ENCODE measurements around the gene COL6A3. TPM values are rescaled to one million over a fixed set of nuclear protein-coding genes. Genes with fewer than 3 reads are reported as not detected.

COL6A3 gene
- total RNA-seq, 2 experiments from 2014 or later = 0.53 to 1.5 TPM

DNA sequence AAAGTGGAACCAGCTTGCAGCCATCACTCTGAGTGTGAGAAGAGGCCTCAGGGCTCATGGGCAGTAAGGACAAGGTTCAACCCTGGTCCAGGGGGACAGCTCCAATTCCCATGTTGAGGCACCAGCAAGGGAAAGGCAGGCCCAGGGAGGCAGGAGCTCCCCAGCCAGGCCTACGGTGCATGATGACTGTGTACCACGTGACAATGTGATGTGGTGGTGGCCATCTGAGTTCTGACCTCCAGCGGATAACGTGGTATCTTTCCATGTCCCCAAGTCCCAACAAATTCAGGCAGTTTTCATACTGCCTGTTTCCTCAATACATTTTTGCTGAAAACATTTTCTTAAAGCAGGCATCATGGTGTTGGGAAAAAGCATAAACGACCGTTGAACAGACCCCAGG is 36.1 kb upstream of the COL6A3 start:
- CTCF ChIA-PET = interaction anchor here (1.0 kb wide), 1 partner anchor 28 kb away, joined by 3 read pairs; no protein-coding TSS in a partner anchor
- Mint-ChIP-seq H3K36me3 (no peaks in the 10 kb centered on the region), H3K4me3 (no peak overlapping the region), H3K27ac (no peak overlapping the region), H3K27me3 (no peaks in the 10 kb centered on the region), H3K9me3 (ENCODE audit: low read depth) (no peaks in the 10 kb centered on the region), H3K4me1 (no peaks in the 10 kb centered on the region)
- DNase-seq = no peak
- no peak for ATAC-seq

DNA sequence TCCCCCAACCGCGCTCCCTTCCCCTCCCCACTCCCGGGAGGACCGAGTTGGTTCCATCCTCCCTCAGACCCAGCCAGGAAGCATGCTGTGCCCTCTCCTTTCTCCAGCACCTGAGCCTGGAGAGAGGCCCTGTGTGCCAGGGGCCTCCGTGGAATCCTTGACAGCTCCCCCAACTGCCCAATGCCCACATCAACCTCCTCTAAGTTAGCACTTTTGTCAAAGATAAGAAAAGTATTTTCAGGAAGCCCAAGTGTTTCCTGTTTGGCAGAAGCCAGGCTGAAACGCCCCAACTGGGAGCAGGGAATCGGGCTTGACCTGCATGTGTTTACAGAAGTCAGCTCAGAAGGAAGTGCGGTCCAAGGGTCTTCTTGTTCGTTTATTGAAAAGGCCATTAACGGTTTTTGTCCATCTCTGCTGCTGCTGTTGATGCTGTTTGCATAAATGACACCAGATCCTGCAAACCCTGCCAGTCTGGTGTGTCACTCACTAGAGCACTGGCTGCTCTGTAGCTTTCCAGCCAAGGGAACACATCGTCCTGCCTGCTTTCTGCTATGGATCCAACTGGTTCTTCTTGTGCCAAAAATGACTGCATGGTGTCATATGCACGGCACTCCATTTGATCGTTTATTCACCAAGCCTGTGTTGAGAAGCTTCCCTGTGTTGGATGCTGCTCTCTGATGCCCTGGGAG is 35.4 kb upstream of the COL6A3 start:
- Mint-ChIP-seq H3K27ac (no peak overlapping the region), H3K4me3 (no peak overlapping the region), H3K9me3 (ENCODE audit: low read depth) (no peaks in the 10 kb centered on the region), H3K4me1 (no peaks in the 10 kb centered on the region), H3K36me3 (no peaks in the 10 kb centered on the region), H3K27me3 (no peaks in the 10 kb centered on the region)
- ATAC-seq = no peak
- DNase-seq = no peak
- CTCF ChIA-PET = no interaction called here

DNA sequence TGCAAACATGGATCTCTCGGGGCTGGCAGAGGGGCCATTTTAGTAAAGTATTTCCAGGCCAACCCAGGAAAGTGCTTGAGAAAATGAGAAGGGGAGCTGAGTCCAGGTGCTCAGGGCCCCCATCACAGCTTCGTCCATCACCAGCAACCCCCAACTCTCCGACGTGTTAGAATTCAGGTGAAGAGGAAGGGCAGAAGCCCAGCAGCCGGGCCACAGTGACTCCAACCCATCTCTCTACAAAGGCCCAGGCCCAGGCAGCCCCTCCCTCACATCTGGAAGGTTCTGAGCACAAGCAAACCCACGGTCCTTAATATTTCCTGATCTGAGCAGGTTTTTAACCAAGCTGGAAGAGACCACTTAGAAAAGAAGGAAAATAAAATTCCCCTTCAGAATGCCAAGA is 34.7 kb upstream of the COL6A3 start:
- Mint-ChIP-seq H3K27ac (no peak overlapping the region), H3K36me3 (no peaks in the 10 kb centered on the region), H3K4me3 (no peak overlapping the region), H3K9me3 (ENCODE audit: low read depth) (no peaks in the 10 kb centered on the region), H3K27me3 (no peaks in the 10 kb centered on the region), H3K4me1 (no peaks in the 10 kb centered on the region)
- no peak for DNase-seq
- no peak for ATAC-seq
- CTCF ChIA-PET = no interaction called here

DNA sequence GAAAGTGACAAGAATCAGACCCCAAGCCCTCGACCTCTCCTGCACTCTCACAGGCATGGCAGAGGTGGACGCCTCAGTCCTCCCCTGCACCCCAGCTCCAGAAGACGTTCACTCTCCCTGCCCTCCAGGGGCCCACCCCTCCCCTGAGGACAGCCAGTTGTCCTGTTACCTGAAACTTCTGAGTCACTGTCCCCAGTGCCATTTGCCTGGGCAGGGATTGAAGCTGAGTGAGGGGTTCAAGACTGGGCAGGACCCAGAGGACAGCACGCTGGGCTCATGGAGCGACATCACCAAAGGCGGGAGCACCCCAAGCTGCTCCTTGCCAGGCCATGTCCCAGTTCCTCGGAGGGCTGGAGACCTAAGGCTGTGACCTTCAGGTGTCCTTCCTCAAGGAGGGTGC is 34.2 kb upstream of the COL6A3 start:
- Mint-ChIP-seq H3K4me1 (no peaks in the 10 kb centered on the region), H3K27me3 (no peaks in the 10 kb centered on the region), H3K36me3 (no peaks in the 10 kb centered on the region), H3K4me3 (no peak overlapping the region), H3K27ac (no peak overlapping the region), H3K9me3 (ENCODE audit: low read depth) (no peaks in the 10 kb centered on the region)
- DNase-seq = no peak
- ATAC-seq = no peak
- CTCF ChIA-PET = no interaction called here

DNA sequence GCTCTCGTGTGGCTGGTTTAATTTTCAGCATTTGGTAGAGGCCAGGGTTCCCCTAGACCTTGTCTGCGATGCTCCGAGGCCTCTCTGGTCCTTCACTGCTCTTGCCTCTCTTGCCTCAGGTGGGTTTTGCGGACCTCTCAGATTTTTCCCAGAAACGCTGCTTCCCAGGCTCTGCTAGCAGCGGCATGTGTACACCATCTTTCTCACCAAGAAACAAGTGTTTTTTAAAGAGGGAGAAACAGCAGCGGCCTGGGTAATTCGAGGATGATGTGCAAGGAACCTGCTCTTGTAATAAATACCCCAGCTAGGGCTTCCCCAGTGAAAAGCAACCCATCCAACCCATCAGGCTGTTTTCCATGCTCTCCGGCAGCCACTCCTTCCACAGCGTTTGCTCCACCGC is 33.5 kb upstream of the COL6A3 start:
- no peak for DNase-seq
- H3K4me1 Mint-ChIP-seq = no peaks in the 10 kb centered on the region
- no peaks in the 10 kb centered on the region for H3K36me3 Mint-ChIP-seq
- no peak overlapping the region for H3K27ac Mint-ChIP-seq
- H3K9me3 Mint-ChIP-seq (ENCODE audit: low read depth) = no peaks in the 10 kb centered on the region
- ATAC-seq = no peak
- CTCF ChIA-PET = no interaction called here
- H3K4me3 Mint-ChIP-seq = no peak overlapping the region
- no peaks in the 10 kb centered on the region for H3K27me3 Mint-ChIP-seq

DNA sequence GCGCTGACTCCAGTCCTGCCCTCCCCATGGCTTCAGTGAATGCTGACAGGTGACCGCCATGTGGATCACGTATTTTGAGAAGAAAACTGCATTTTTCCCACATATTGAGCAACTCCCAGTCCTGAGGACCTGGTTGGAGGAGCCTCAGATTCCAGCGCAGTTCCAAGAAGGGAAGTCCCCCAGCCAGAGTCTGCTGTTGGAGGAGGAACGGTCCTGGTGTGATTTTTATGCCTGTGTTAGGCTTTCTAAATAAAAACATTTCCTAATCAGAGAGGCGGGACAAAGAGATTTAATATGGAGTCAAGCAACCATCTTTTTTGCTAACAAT is 32.3 kb upstream of the COL6A3 start:
- ATAC-seq (no peak), DNase-seq (no peak)
- CTCF ChIA-PET = no interaction called here
- no peak overlapping the region for H3K4me3 Mint-ChIP-seq
- peaks cover 2% of the 10 kb centered on the region for H3K36me3 Mint-ChIP-seq
- H3K4me1 Mint-ChIP-seq = peaks cover 10% of the 10 kb centered on the region
- H3K9me3 Mint-ChIP-seq (ENCODE audit: low read depth) = no peaks in the 10 kb centered on the region
- H3K27me3 Mint-ChIP-seq = no peaks in the 10 kb centered on the region
- H3K27ac Mint-ChIP-seq = no peak overlapping the region

DNA sequence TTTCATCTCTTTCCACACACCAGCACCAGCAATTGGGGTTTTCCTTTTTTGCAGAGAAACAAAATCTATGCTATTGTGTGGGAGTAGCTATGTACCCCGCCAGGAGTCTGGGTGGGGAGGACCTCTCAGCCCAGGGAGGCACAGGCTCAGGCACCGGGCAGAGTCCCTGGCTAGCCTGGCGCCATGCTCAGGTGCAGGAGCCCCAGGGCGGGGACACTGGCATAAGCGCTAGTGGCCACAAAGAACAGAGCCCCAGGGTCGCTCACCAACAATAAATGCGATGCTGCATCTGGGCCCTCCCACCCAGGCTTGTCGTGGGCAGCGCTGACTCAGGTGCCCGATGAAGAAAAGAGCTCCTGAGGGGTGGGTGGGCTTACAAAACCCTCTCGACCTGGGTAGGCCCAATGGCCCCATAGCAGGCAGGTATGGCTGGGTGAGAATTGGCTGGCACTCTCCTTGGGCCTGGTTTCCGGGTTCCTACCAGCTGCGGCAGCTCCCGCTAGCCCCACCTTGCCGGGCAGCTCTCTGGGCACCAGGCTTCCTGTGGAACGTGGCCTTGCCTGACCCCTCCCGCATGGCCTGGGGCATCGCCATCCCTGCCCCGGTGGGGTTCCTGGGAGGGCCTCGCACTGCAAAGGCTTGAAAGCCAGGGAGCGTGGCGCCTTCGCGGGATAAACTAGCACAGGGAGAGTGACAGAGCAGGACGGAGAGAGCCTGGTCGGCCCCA is 31.8 kb upstream of the COL6A3 start:
- Mint-ChIP-seq H3K27ac (no peak overlapping the region), H3K27me3 (no peaks in the 10 kb centered on the region), H3K4me1 (peaks cover 15% of the 10 kb centered on the region), H3K36me3 (peaks cover 3% of the 10 kb centered on the region), H3K4me3 (no peak overlapping the region), H3K9me3 (ENCODE audit: low read depth) (no peaks in the 10 kb centered on the region)
- CTCF ChIA-PET = no interaction called here
- ATAC-seq = no peak
- DNase-seq = no peak

DNA sequence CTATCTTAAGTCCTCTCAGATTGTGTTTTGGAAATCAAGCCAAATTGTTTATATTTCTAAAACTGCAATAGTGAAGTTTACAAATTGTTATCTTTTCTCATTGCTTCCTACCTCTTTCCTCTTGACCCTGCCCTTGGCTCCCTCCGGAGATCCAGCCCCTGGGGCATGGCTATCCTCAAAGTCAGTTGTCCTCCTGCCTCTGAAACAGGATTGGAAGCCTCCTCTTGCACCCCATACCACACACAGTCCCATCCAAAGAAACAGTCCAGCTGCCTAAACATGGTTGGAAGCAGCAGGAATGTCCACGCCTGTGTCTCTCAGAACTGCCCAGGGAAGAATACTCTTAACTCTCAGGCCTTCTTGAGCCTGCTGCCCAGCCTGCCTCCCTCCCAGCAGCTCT is 30.1 kb upstream of the COL6A3 start:
- ATAC-seq (no peak), DNase-seq (no peak)
- H3K27ac Mint-ChIP-seq = no peak overlapping the region
- no peaks in the 10 kb centered on the region for H3K27me3 Mint-ChIP-seq
- H3K9me3 Mint-ChIP-seq (ENCODE audit: low read depth) = no peaks in the 10 kb centered on the region
- H3K4me1 Mint-ChIP-seq = peaks cover 26% of the 10 kb centered on the region
- H3K36me3 Mint-ChIP-seq = peaks cover 12% of the 10 kb centered on the region
- H3K4me3 Mint-ChIP-seq = no peak overlapping the region
- CTCF ChIA-PET = interaction anchor here (0.6 to 4.1 kb wide), 2 partner anchors 22 to 34 kb away, joined by 4 to 24 read pairs; no protein-coding TSS in a partner anchor

DNA sequence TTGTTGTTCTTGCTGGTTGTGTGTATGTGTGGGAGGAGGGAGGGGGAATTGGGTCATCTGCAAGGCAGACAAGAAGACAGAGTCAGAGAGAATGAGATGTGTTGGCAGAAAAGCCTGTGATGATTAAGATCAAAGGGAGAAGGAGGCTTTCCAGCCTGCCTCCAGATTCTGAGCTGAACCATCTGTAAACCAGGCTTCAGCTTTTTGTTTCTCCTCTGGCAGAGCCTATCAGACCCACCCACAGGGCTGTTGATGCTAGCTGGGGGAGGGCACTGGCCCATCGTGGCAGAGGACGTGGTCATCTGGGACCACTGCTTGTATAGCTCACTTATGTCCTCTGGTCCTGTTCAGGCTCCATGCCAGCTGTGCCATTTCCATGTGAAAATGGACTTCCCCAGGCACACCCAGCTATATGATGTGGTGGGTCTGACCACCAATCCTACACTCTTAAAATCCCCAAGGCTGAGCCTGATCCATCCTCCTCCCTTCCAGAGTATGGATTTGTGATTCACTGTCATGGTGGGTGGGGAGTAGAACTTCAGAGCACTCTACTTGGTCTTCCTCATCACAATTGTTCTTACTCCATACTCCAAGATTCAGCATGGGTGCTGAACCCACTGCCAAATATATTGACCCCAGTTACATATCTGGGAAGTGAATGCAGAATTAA is 27.8 kb upstream of the COL6A3 start:
- no peak overlapping the region for H3K4me3 Mint-ChIP-seq
- CTCF ChIA-PET = interaction anchor here (0.7 to 4.1 kb wide), 3 partner anchors 20 to 71 kb away, joined by 3 to 24 read pairs (median 5); no protein-coding TSS in a partner anchor
- H3K27me3 Mint-ChIP-seq = no peaks in the 10 kb centered on the region
- no peaks in the 10 kb centered on the region for H3K9me3 Mint-ChIP-seq (ENCODE audit: low read depth)
- ATAC-seq (no peak), DNase-seq (no peak)
- peaks cover 35% of the 10 kb centered on the region for H3K4me1 Mint-ChIP-seq
- H3K36me3 Mint-ChIP-seq = peaks cover 17% of the 10 kb centered on the region
- H3K27ac Mint-ChIP-seq = peak overlapping the region; percentile 73

DNA sequence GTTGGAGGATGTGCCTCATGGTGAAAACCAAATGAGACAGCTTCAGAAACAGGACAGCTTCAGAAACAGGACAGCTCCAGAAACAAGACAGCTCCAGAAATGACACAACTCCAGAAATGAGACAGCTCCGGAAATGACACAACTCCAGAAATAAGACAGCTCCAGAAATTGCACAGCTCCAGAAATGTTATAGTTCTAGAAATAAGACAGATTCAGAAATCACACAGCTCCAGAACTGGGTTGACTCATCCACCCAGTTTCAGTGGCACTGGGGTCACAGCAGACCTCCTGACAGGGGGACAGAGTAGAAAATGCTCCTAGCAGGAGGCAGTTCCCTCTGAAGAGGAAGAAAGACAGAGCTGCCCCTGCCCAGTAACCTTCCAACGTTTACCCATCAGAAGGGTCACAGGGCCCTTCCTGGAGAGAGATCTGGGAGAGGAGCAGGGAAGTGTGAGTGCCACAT is 26.9 kb upstream of the COL6A3 start:
- H3K4me3 Mint-ChIP-seq = no peak overlapping the region
- H3K4me1 Mint-ChIP-seq = peaks cover 39% of the 10 kb centered on the region
- H3K27me3 Mint-ChIP-seq = no peaks in the 10 kb centered on the region
- CTCF ChIA-PET = interaction anchor here (1.0 to 4.1 kb wide), 3 partner anchors 19 to 34 kb away, joined by 3 to 24 read pairs (median 5); no protein-coding TSS in a partner anchor
- DNase-seq (peak; percentile 76), ATAC-seq (peak; percentile 81)
- no peaks in the 10 kb centered on the region for H3K9me3 Mint-ChIP-seq (ENCODE audit: low read depth)
- peaks cover 17% of the 10 kb centered on the region for H3K36me3 Mint-ChIP-seq
- H3K27ac Mint-ChIP-seq = peak overlapping the region; percentile 73

DNA sequence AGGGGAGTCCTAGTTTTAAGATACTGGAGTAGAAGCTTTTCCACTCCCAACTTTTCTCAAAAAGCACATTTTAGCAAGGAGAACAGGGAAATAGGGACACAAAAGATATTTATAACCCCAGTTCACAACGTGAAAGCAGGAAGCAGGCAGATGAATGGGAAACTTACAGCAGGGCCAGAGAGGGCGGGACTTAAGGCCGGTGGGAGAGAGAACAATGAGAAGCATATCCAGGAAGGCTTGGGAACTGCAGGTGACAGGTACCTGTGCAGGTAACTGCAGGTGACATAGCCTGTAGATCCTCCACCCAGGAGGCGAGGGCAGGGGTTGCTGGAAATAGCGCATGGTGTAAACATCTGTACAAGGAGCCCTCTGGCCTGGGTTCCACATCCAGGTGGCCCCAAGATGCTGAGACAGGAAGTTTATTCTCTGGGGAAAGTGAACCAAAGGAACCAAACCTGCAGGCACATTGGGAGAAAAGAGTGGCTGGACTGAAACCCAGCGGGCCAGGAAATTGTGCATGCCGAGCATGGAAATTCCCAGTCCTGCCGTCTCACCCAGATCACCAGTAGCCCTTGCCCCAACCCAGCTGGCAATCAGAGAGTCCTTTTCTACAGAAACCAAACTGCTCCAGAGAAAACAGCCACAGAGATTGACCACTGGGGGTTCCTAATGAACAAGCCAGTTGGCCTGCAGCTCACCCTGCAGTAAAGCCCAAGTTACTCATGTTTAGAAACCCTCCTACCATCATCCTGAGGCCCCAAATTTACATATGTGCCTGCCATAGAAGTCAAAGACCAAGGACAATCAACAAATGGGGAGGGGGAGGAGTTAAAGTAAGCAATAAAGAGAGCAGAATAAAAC is 24.3 kb upstream of the COL6A3 start:
- CTCF ChIA-PET = interaction anchor here (10.7 kb wide), 1 partner anchor 17 kb away, joined by 80 read pairs; no protein-coding TSS in a partner anchor
- H3K9me3 Mint-ChIP-seq (ENCODE audit: low read depth) = no peaks in the 10 kb centered on the region
- no peak for DNase-seq

DNA sequence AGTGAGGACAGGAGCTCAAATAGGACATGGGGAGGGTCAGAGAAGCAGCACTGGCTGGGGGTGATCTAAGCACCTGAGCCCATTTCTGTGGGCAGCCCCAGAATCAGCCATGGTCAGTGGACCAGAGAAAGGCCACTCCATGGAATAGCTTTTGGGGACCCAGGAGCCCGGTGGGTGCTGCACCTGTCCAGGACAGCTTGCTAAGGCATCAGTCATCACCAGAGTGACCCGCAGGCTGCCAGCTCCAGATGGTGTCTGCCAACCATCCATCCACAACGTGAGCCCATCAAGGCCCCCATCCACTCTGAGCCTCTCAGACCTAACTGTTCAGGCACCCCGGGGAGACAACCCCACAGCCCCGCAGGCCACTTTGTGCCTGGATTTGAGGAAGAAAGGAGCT is 23.6 kb upstream of the COL6A3 start:
- Mint-ChIP-seq H3K4me3 (no peak overlapping the region), H3K36me3 (peaks cover 18% of the 10 kb centered on the region), H3K9me3 (ENCODE audit: low read depth) (no peaks in the 10 kb centered on the region), H3K27ac (no peak overlapping the region), H3K4me1 (peaks cover 71% of the 10 kb centered on the region), H3K27me3 (no peaks in the 10 kb centered on the region)
- DNase-seq = no peak
- CTCF ChIA-PET = interaction anchor here (10.7 kb wide), 1 partner anchor 16 kb away, joined by 80 read pairs; no protein-coding TSS in a partner anchor
- no peak for ATAC-seq

More for the DNA sequence above, 24.3 kb upstream of the COL6A3 start:
- Mint-ChIP-seq H3K27ac (no peak overlapping the region), H3K36me3 (peaks cover 18% of the 10 kb centered on the region), H3K4me3 (no peak overlapping the region), H3K4me1 (peaks cover 63% of the 10 kb centered on the region), H3K27me3 (no peaks in the 10 kb centered on the region)
- no peak for ATAC-seq
